ENCODE results near the gene TRMT1. TPM values are rescaled to one million over a fixed set of nuclear protein-coding genes. Genes with fewer than 3 reads are reported as not detected.
A peak's percentile ranks its signal among the peaks of the same experiment; 100 is the strongest.

TRMT1 gene
- total RNA-seq, 4 donors from 2014 or later: 25.7 to 30.0 (median 28.7) TPM

- Histone ChIP-seq H3K27me3 (no peaks in the 10 kb centered on the region), H3K4me1 (peaks cover 0 to 72% (median 32%) of the 10 kb centered on the region in 3 donors), H3K9me3 (no peaks in the 10 kb centered on the region), H3K27ac (peak overlapping the region in 2 of 4 donors; percentile 85 to 89), H3K36me3 (peaks cover 0 to 67% of the 10 kb centered on the region in 2 donors), H3K4me3 (no peak overlapping the region)
- no peak for ATAC-seq
- WGBS, 2 donors (ENCODE audit: low coverage in 1 of 2): 83 to 90% methylated on average over 16 of the region's 37 CpGs
- TF ChIP-seq CTCF (IDR thresholded peaks at IDR 0.05): no peak
- TF ChIP-seq POLR2A (IDR thresholded peaks at IDR 0.05): no peak
These were observed 28.6 kb downstream of the TRMT1 start for GRCh38 chr19:13087795-13088537.

DNA sequence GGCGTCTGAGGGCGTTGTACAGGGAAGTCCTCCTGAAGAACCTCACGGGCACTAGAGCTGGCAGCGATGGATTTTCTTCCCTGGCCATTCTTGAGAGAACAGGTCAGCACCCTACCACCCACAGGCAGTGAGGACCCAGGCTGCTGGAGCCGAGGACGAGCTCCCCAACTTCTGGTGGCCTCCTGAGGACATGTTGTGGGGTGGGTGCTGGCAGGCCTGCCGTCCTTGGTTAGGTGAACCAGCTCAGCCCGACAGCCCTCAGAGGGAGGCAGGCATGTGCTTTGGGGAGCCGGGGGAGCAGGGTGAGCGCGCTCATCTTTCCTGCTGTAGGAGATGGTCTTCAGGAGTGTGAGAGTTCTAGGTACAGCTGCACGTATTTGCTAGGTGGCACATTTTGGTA, 29.2 kb downstream of the TRMT1 start:
- Histone ChIP-seq H3K4me1 (peaks cover 0 to 72% (median 31%) of the 10 kb centered on the region in 3 donors), H3K27ac (peak overlapping the region in 2 of 4 donors; percentile 53 to 64), H3K27me3 (no peaks in the 10 kb centered on the region), H3K9me3 (no peaks in the 10 kb centered on the region), H3K4me3 (no peak overlapping the region), H3K36me3 (peaks cover 0 to 74% of the 10 kb centered on the region in 2 donors)
- no peak for TF ChIP-seq POLR2AphosphoS5 (IDR thresholded peaks at IDR 0.05)
- no peak for TF ChIP-seq CTCF (IDR thresholded peaks at IDR 0.05)
- no peak for TF ChIP-seq POLR2A (IDR thresholded peaks at IDR 0.05)
- TF ChIP-seq EP300 (IDR thresholded peaks at IDR 0.05): no peak
- no peak for ATAC-seq
- 80 to 85% methylated on average over 1 to 4 of the region's 12 CpGs for WGBS, 2 donors (ENCODE audit: low coverage in 1 of 2)

- ATAC-seq: no peak
- Histone ChIP-seq H3K9me3 (no peaks in the 10 kb centered on the region), H3K27me3 (no peaks in the 10 kb centered on the region), H3K4me3 (no peak overlapping the region), H3K36me3 (peaks cover 0 to 82% of the 10 kb centered on the region in 2 donors), H3K4me1 (peaks cover 0 to 72% (median 29%) of the 10 kb centered on the region in 3 donors), H3K27ac (peak overlapping the region in 2 of 4 donors; percentile 53 to 64)
- WGBS, 2 donors (ENCODE audit: low coverage in 1 of 2): 30% methylated on average over 2 of the region's 2 CpGs; no CpG with 5 or more reads in 1 of the 2 donors
- TF ChIP-seq CTCF (IDR thresholded peaks at IDR 0.05) (no peak), POLR2A (IDR thresholded peaks at IDR 0.05) (no peak), EP300 (IDR thresholded peaks at IDR 0.05) (no peak), POLR2AphosphoS5 (IDR thresholded peaks at IDR 0.05) (no peak)
These were observed 30.2 kb downstream of the TRMT1 start for GRCh38 chr19:13086341-13086740.

- no peak overlapping the region for H3K4me3 ChIP-seq
- no peaks in the 10 kb centered on the region for H3K27me3 ChIP-seq
- 32 to 33% methylated on average over 2 to 7 of the region's 7 CpGs for WGBS, 2 donors (ENCODE audit: low coverage in 1 of 2)
- peak overlapping the region in 3 of 4 donors; percentile 14 to 64 (median 53) for H3K27ac ChIP-seq
- TF ChIP-seq CTCF (IDR thresholded peaks at IDR 0.05): no peak
- no peak for TF ChIP-seq POLR2AphosphoS5 (IDR thresholded peaks at IDR 0.05)
- TF ChIP-seq POLR2A (IDR thresholded peaks at IDR 0.05): no peak
- TF ChIP-seq EP300 (IDR thresholded peaks at IDR 0.05): no peak
- H3K36me3 ChIP-seq: peaks cover 0 to 86% of the 10 kb centered on the region in 2 donors
- peaks cover 0 to 69% (median 25%) of the 10 kb centered on the region in 3 donors for H3K4me1 ChIP-seq
- no peak for ATAC-seq
- H3K9me3 ChIP-seq: no peaks in the 10 kb centered on the region
These were observed 30.9 kb downstream of the TRMT1 start for GRCh38 chr19:13085666-13086065.

DNA sequence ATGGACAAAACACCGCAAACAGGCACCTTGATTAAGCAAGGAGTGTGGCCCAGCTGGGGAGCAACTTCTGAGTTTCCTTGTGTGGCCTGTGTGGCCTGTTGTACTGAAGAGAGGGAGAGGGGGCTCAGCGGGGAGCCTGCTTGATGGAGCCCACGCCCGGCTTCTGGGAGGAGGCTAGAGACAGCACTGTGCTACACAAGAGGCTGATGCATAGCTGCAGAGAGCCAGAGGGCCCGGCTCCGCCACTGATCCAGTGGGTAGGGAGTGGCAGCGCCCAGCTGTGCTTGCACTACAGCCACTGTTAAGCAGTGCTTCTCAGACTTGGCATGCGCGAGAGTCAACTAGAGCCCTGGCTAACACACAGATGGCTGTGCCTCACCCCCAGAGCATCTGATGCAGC, 32.9 kb downstream of the TRMT1 start:
- Histone ChIP-seq H3K4me3 (no peak overlapping the region), H3K27me3 (no peaks in the 10 kb centered on the region), H3K27ac (peak overlapping the region in 2 of 4 donors; percentile 71 to 83), H3K9me3 (no peaks in the 10 kb centered on the region), H3K4me1 (peaks cover 3 to 70% (median 24%) of the 10 kb centered on the region in 3 donors), H3K36me3 (peaks cover 0 to 78% of the 10 kb centered on the region in 2 donors)
- TF ChIP-seq CTCF (IDR thresholded peaks at IDR 0.05) (no peak), POLR2A (IDR thresholded peaks at IDR 0.05) (no peak), EP300 (IDR thresholded peaks at IDR 0.05) (no peak), POLR2AphosphoS5 (IDR thresholded peaks at IDR 0.05) (no peak)
- no peak for ATAC-seq
- WGBS, 2 donors (ENCODE audit: low coverage in 1 of 2): 71 to 80% methylated on average over 1 to 2 of the region's 9 CpGs

Measured in gastroesophageal sphincter (tissue), 4 donors.